GM12872 (cell line): ENCODE measurements around the gene RAB40C.

Experiments used
- TF ChIP-seq, protein P1 (sequence below): IDR thresholded peaks from 3 replicates; pipeline ENCODE4 v1.5.1; 2011; ENCODE audit warnings: low read depth, mild to moderate bottlenecking, low read length, moderate library complexity; ENCODE audit not compliant: insufficient read depth

The RAB40C gene

DNA sequence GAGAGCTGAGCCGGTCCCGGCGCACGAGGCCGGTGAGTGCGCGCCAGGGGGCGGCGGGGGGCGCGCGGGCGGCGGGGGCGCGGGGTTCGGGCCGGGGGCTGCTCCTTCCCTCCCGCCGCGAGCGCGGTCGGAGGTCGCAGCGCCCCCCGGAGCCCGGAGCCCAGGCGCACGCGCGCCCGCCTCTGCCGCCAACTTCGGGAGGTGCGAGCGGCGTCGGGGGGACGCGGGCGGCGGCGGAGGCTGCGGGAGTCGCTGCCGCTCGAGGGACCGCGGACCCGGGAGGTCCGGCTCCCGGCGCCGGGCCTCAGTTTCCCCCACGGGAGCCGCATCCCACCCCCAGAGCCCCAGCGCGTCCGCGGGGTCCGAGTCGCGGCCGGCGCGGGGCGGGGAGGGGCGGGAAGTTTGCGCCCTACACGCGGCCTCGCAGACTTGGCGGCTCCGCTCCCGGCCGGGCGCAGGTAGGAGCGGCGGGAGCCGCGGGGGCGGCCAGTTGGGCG, 29.6 kb upstream of the RAB40C start, which contains the start of gene PRR35:
Gene PRR35, plus strand, starts transcription at position 191 of the 497 bp plus-strand sequence. CDS start 2,901 bp downstream, outside the sequence.
- TF ChIP-seq, protein P1, sequence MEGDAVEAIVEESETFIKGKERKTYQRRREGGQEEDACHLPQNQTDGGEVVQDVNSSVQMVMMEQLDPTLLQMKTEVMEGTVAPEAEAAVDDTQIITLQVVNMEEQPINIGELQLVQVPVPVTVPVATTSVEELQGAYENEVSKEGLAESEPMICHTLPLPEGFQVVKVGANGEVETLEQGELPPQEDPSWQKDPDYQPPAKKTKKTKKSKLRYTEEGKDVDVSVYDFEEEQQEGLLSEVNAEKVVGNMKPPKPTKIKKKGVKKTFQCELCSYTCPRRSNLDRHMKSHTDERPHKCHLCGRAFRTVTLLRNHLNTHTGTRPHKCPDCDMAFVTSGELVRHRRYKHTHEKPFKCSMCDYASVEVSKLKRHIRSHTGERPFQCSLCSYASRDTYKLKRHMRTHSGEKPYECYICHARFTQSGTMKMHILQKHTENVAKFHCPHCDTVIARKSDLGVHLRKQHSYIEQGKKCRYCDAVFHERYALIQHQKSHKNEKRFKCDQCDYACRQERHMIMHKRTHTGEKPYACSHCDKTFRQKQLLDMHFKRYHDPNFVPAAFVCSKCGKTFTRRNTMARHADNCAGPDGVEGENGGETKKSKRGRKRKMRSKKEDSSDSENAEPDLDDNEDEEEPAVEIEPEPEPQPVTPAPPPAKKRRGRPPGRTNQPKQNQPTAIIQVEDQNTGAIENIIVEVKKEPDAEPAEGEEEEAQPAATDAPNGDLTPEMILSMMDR = no peak

DNA sequence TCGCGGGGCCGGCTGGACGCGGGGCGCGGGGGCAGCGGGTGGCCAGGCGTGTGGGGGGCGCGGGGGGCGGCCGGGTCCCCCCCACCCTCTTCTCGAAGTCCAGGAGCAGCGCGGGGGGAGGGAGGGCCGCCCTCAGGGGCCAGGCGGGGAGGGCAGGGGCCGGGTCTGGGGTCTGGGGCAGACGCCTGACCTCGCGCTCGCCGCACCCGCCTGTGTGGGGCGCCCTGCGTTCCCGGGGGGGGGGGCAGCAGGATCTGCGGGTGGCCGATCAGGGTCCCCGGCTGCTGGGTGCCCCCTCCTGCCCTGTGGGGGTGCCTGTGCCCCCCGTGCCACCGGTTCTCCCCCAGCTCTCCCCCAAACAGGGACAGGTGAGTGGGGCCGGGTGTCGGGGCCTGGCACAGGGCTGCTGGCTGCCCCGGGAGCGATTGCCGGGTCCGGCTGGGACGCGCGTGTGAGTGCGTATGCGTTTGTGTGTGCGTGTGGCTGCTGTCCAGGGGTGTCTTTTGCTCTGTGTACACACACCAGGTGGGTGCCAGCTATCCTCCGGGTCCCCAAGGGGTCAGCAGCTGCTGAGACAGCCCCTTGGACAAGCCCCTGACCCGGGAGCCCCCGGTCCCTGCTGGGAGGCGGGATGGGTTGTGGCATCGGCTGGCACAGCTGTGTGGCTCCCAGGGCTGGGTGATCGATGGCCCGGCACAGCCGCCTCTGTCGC, 29.0 kb upstream of the RAB40C start:
- TF ChIP-seq, protein P1 = no peak

DNA sequence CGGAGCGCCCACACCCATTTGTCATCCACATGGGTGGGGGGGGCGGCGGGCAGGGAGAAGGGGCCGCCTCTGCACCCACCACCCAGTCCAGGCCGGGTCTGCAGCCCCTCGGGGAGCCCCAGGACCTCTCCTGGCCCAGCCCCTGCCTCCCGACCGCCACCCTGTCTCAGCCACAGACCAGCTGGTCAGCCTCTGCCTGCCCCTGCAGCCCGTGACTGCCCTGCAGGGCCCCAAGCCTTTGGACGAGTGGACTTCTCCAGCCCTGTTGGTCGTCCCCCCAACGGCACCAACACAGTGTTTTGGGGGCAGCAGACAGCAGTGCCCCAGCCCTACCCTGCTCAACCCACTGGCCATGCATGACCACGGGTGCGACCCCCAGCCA, 28.5 kb upstream of the RAB40C start:
- TF ChIP-seq, protein P1 = no peak

DNA sequence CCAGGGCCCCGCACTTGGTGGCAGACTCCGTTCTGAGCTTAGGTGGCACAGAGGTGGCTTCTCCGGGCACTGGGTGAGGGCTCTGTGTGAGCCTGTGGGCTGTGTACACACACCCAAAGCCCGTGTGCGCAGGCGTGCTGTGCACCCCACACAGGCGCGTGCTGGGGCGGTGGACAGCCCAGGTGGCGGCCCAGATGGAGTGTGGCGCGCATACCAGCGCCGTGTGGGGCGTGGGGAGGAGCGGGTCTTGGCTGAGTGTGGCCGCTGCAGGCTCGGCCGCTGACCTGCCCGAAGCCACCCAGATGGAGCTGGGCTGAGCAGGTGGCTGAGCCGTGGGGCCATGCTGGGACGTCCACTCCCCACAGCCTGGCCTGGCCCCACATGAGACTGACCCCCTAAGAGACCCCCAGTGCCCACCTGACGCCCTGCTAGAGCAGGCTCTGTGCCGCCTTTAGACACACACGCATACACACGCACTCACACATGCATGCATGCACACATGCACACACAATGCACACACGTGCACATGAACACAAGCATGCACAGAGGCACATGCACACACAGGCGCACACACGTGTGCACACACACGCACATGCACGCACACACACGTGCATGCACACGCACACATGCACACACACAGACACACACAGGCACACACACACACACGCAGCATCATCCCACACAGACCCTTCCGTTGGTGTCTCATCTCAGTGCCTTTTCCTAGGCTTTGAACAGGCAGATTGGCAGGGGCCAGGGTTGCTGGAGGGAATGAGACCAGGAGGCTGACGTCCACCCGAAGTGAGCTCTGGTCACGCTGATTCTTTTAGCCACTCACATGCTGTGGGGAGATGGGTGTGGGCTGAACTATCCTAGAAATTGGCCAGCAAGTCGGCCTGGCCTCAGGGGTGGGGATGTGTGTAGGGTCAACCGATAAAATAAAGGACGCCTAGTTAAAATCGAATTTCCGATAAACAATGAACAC, 27.6 kb upstream of the RAB40C start:
- TF ChIP-seq, protein P1 = no peak

DNA sequence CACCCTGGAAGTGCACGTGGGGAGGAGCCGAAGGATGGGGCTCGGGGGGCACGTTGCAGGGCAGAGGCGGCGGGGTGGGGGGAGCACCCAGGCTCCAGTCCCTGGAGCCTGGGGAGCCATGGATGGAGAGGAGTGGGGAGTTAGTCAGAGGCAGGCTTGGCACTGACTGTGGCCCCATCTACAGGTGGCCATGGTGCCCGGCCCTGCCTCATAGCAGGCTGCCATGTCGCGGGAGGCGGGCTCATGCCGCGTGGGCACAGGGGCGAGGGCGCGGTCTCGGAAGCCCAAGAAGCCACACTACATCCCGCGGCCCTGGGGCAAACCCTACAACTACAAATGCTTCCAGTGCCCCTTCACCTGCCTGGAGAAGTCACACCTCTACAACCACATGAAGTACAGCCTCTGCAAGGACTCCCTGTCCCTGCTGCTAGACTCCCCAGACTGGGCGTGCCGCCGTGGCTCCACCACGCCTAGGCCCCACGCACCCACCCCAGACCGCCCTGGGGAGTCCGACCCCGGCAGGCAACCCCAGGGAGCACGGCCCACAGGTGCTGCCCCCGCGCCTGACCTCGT, 26.7 kb upstream of the RAB40C start:
- TF ChIP-seq, protein P1 = no peak

DNA sequence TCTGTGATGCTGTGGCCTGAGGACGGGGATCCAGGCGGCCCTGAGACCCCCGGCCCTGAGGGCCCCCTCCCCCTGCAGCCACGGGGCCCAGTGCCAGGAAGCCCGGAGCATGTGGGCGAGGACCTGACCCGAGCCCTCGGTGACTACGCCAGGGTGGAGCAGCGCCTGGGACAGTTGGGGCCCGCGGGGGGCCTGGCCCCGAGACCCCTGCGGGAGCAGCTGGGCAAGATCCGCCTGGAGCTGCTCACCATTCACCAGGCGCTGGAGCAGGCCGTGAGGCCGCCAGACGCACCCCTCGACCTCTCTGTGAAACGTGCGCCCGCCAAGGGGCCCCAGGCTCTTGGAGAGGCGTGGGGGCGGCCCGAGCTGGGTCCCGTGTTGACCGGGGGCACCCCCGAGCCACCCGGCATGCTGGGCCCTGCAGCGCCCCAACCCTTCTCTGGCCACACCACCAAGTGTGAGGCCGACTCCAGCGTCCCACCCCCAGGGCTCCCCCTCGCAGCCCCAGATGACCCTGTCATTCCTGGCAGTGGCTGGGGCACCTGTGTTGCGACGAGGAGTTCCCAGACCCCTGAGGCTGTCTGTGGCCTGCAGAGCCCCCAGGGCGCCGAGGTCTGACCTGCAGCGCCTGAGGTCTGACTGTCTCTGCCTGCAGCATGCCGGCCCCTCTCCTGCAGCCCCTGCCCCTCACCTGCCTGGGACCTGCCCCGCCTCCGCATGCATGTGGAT, 25.0 kb upstream of the RAB40C start:
- TF ChIP-seq, protein P1 = no peak
